SH-SY5Y (cell line): ENCODE measurements around the gene DBN1.

Experiments used
- GATA2 ChIP-seq: IDR thresholded peaks from 2 replicates; pipeline ENCODE4 v1.6.1; 2011; ENCODE audit warnings: mild to moderate bottlenecking, low read depth, low read length
- GATA3 ChIP-seq: IDR thresholded peaks from 2 replicates; pipeline ENCODE4 v1.6.1; 2011; ENCODE audit warnings: low read depth, mild to moderate bottlenecking, low read length, moderate library complexity

DNA sequence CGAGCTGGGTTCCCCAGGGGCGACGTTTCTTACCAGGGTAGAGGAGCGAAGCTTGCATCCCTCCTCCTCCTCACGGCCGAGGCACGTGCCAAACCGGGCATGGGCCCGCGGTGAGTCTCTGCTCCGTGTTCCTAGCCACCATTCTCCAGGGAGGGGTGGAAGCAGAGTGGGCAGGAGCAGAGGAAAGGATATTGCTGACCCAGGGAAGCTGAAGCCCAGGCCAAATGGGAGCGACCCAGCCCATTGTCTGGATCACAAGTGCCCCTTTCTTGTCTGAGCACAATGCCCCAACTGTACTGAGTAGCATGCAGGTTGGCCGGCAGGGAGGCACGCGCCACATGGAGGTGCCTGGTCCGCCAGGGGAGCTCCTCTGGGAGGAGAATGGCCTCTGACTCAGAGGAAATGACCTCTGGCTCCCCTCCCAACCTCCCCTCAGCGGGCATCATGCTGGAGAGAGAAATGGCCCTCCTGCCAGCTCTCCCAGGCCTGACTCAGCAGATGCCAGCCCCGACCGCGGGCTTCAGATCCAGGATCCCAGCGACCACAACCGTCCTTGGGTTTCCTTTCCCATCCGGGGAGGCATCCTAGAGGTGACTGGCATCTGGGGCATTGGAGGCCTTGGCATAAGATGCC, 25.7 kb downstream of the DBN1 start:
- no peak for TF ChIP-seq GATA2
- no peak for TF ChIP-seq GATA3
